Astrocyte of the spinal cord (primary cell): ENCODE data around the gene CAMKK2.

Experiments
- DNase-seq: peaks from one replicate; pipeline ENCODE4 v3.0.0; 2011; ENCODE audit warnings: low read depth, low spot score
- H3K4me3 ChIP-seq: 2 replicates; pipeline ENCODE4 v1.5.1; 2011; ENCODE audit warnings: low read depth, mild to moderate bottlenecking, low read length, moderate library complexity
- CTCF ChIP-seq: IDR thresholded peaks from 2 replicates; pipeline ENCODE4 v1.5.1; 2012; ENCODE audit warnings: low read depth, mild to moderate bottlenecking, low read length, inconsistent platforms
- in situ Hi-C: cut with HindIII; loops from 2 replicates; pipeline ENCODE4 v1.10.0; 2017; ENCODE audit warnings: low sequenced_read_pairs

Gene CAMKK2

GRCh38 chr12:121251838-121252237 is 44.7 kb downstream of the CAMKK2 start:
- no peak for DNase-seq
- no peak overlapping the region for H3K4me3 ChIP-seq
- no peak for TF ChIP-seq CTCF
- in situ Hi-C loops, result no loop called here

GRCh38 chr12:121250359-121250758 is 46.1 kb downstream of the CAMKK2 start:
- no peak overlapping the region for H3K4me3 ChIP-seq
- no peak for TF ChIP-seq CTCF
- DNase-seq, result no peak
- in situ Hi-C loops, result no loop called here

- no peak for TF ChIP-seq CTCF
- no peak overlapping the region for H3K4me3 ChIP-seq
- in situ Hi-C loops, result no loop called here
- no peak for DNase-seq
Observed at GRCh38 chr12:121248622-121249021, 47.9 kb downstream of the CAMKK2 start.

- H3K4me3 ChIP-seq, result no peak overlapping the region
- TF ChIP-seq CTCF, result no peak
- in situ Hi-C loops, result no loop called here
- DNase-seq, result no peak
Observed at GRCh38 chr12:121246893-121247557, 49.5 kb downstream of the CAMKK2 start.

GRCh38 chr12:121245951-121246350 is 50.6 kb downstream of the CAMKK2 start:
- H3K4me3 ChIP-seq, result no peak overlapping the region
- in situ Hi-C loops, result no loop called here
- DNase-seq, result no peak
- no peak for TF ChIP-seq CTCF

GRCh38 chr12:121245031-121245430 is 51.5 kb downstream of the CAMKK2 start:
- no peak overlapping the region for H3K4me3 ChIP-seq
- no peak for TF ChIP-seq CTCF
- DNase-seq, result no peak
- in situ Hi-C loops, result no loop called here
